Measurements from ENCODE around the gene CPXM2. TPM values are rescaled to one million over a fixed set of nuclear protein-coding genes. Genes with fewer than 3 reads are reported as not detected.

Gene CPXM2
- polyA plus RNA-seq, 2 of the 4 experiments (the other 2 are of a cell fraction) = not detected

GRCh38 chr10:123836418-123837145 lies 55.0 kb downstream of the CPXM2 start:
- TF ChIP-seq ELK1 (IDR thresholded peaks at IDR 0.05; ENCODE audit: low read depth, low read length) = no peak
- TF ChIP-seq SMC3 (IDR thresholded peaks at IDR 0.05) = no peak
- TF ChIP-seq POLR2A (IDR thresholded peaks at IDR 0.05; ENCODE audit: low read length) = no peak
- TF ChIP-seq CHD2 (IDR thresholded peaks at IDR 0.05; ENCODE audit: low read length, partially characterized antibody) = no peak
- no peak for TF ChIP-seq BHLHE40 (IDR thresholded peaks at IDR 0.05; ENCODE audit: low read depth, low read length)
- no peak for TF ChIP-seq HDAC2 (IDR thresholded peaks at IDR 0.05)
- no peak for TF ChIP-seq E2F6 (IDR thresholded peaks at IDR 0.05; ENCODE audit: borderline replicate concordance, low read depth)
- no peak for TF ChIP-seq ESRRA (IDR thresholded peaks at IDR 0.05; ENCODE audit: borderline replicate concordance, low read length)
- TF ChIP-seq HOXB5 (CRISPR knock-in tag; IDR thresholded peaks at IDR 0.05) = no peak
- TF ChIP-seq BCL3 (IDR thresholded peaks at IDR 0.05) = no peak
- no peak for TF ChIP-seq JUNB (IDR thresholded peaks at IDR 0.05)
- TF ChIP-seq CEBPB (IDR thresholded peaks at IDR 0.05) = no peak
- H3K4me3 ChIP-seq = no peak overlapping the region
- DNase-seq (ENCODE audit: low read depth in 1 of 2, low spot score in 1 of 2) = no peak
- FAIRE-seq = no peak
- H3K9me3 ChIP-seq = 0 out of 3 replicates have a peak, but pooled peaks cover 3% of the 10 kb centered on the region
- CTCF ChIA-PET = interaction anchor here (0.7 kb wide), 1 partner anchor 101 kb away, joined by 4 read pairs; no protein-coding TSS in a partner anchor
- H3K27ac ChIP-seq = peak overlapping the region in 1 of 2 experiments; percentile 50; a peak in 1 of 6 replicates
- ATAC-seq = no peak
- POLR2A ChIA-PET = no interaction called here
- H3K4me2 ChIP-seq = no peak overlapping the region
- 46% methylated on average over 6 of the region's 6 CpGs for WGBS (ENCODE audit: missing lambda C conversion rate)
- H3K4me1 ChIP-seq = peaks cover 10% of the 10 kb centered on the region; the same call in 1 of the 3 replicates

GRCh38 chr10:123835575-123835974 lies 56.0 kb downstream of the CPXM2 start:
- FAIRE-seq (no peak), ATAC-seq (peak; percentile 54; a peak in 4 of 6 replicates)
- WGBS (ENCODE audit: missing lambda C conversion rate) = 13% methylated on average over 5 of the region's 5 CpGs

GRCh38 chr10:123833170-123833850 lies 58.3 kb downstream of the CPXM2 start:
- H3K4me1 ChIP-seq = peaks cover 10% of the 10 kb centered on the region; the same call in 1 of the 3 replicates
- H3K9me3 ChIP-seq = 0 out of 3 replicates have a peak, but pooled peaks cover 3% of the 10 kb centered on the region
- WGBS (ENCODE audit: missing lambda C conversion rate) = 64% methylated on average over 10 of the region's 10 CpGs
- FAIRE-seq (no peak), DNase-seq (ENCODE audit: low read depth in 1 of 2, low spot score in 1 of 2) (no peak), ATAC-seq (no peak)
- POLR2A ChIA-PET = no interaction called here
- H3K4me2 ChIP-seq = no peak overlapping the region
- no peak overlapping the region for H3K4me3 ChIP-seq
- CTCF ChIA-PET = interaction anchor here (0.7 kb wide), 1 partner anchor 251 kb away, joined by 3 read pairs; no protein-coding TSS in a partner anchor
- no peak overlapping the region for H3K27ac ChIP-seq
- TF ChIP-seq TP53 (CRISPR knock-in tag; IDR thresholded peaks at IDR 0.05) (no peak), ESRRA (IDR thresholded peaks at IDR 0.05; ENCODE audit: borderline replicate concordance, low read length) (no peak), RFX5 (IDR thresholded peaks at IDR 0.05) (no peak), HDAC2 (IDR thresholded peaks at IDR 0.05) (no peak), FOSB (CRISPR knock-in tag; IDR thresholded peaks at IDR 0.05) (no peak), BCL3 (IDR thresholded peaks at IDR 0.05) (no peak), NPAS2 (CRISPR knock-in tag; IDR thresholded peaks at IDR 0.05; ENCODE audit: borderline replicate concordance) (no peak), MAX (IDR thresholded peaks at IDR 0.05) (no peak), ZSCAN20 (CRISPR knock-in tag; IDR thresholded peaks at IDR 0.05) (no peak), E2F6 (IDR thresholded peaks at IDR 0.05; ENCODE audit: borderline replicate concordance, low read depth) (no peak), MAZ (IDR thresholded peaks at IDR 0.05; ENCODE audit: borderline replicate concordance, low read depth, low read length) (no peak)

More at GRCh38 chr10:123835575-123835974, 56.0 kb downstream of the CPXM2 start:
- TF ChIP-seq POLR2A (IDR thresholded peaks at IDR 0.05; ENCODE audit: low read length) (no peak), JUNB (IDR thresholded peaks at IDR 0.05) (no peak), CEBPB (IDR thresholded peaks at IDR 0.05) (no peak), CBX8 (IDR thresholded peaks at IDR 0.05) (no peak), HEYL (CRISPR knock-in tag; IDR thresholded peaks at IDR 0.05) (no peak), SREBF2 (IDR thresholded peaks at IDR 0.05) (no peak), ZSCAN20 (CRISPR knock-in tag; IDR thresholded peaks at IDR 0.05) (no peak), BCL3 (IDR thresholded peaks at IDR 0.05) (no peak), TP53 (CRISPR knock-in tag; IDR thresholded peaks at IDR 0.05) (no peak)
- DNase-seq (ENCODE audit: low read depth in 1 of 2, low spot score in 1 of 2) = no peak
- Histone ChIP-seq H3K4me3 (no peak overlapping the region), H3K27ac (peak overlapping the region in 1 of 2 experiments; percentile 50; a peak in 2 of 6 replicates), H3K4me2 (peak overlapping the region; percentile 20; the same call in 1 of the 3 replicates), H3K4me1 (peaks cover 10% of the 10 kb centered on the region; the same call in 1 of the 3 replicates), H3K9me3 (0 out of 3 replicates have a peak, but pooled peaks cover 3% of the 10 kb centered on the region)
- POLR2A ChIA-PET = no interaction called here
- CTCF ChIA-PET = no interaction called here
